Measurements from ENCODE around the gene GALP. TPM values are rescaled to one million over a fixed set of nuclear protein-coding genes. Genes with fewer than 3 reads are reported as not detected.

The GALP gene
- total and polyA plus RNA-seq, 2 donors (not counting 3 experiments of a cell fraction or from before 2014, with no cell fraction given) = not detected

- H3K36me3 ChIP-seq (ENCODE audit: control insufficient read depth in 2 of 2, extremely low read depth in 1 of 2, insufficient read depth in 2 of 2, low read length in 2 of 2) = no peaks in the 10 kb centered on the region
- dilution Hi-C loops (cut with MboI; ENCODE audit: extremely low pct_ligation_motif_present, low sequenced_read_pairs) = no loop called here
- H3K79me2 ChIP-seq (ENCODE audit: control insufficient read depth, insufficient read depth, low read length) = no peaks in the 10 kb centered on the region
- CTCF ChIA-PET = no interaction called here
- H4K20me1 ChIP-seq (replicated peaks; ENCODE audit: control insufficient read depth, extremely low read depth, insufficient read depth, low read length) = no peaks in the 10 kb centered on the region
- H3K4me2 ChIP-seq (ENCODE audit: insufficient read depth, low read length) = no peak overlapping the region
- H3K27ac ChIP-seq (ENCODE audit: insufficient read depth, low read depth, low read length) = no peak overlapping the region
- H3K9me3 ChIP-seq (replicated peaks; ENCODE audit: control insufficient read depth, insufficient read depth, low read length) = no peaks in the 10 kb centered on the region
- no peaks in the 10 kb centered on the region for H3K9me1 ChIP-seq (replicated peaks; ENCODE audit: control insufficient read depth, extremely low read depth, insufficient read depth, low read length)
- POLR2A ChIA-PET = no interaction called here
- no peak overlapping the region for H2AFZ ChIP-seq (ENCODE audit: low read depth, low read length)
- H3K4me1 ChIP-seq (ENCODE audit: control insufficient read depth, extremely low read depth, insufficient read depth, low read length) = no peaks in the 10 kb centered on the region
- intact Hi-C loops (cut with micrococcal nuclease) = no loop called here
- BruUV-seq (replicated peaks) = no TSS peak
- H3K27me3 ChIP-seq (ENCODE audit: control insufficient read depth in 2 of 2, insufficient read depth in 2 of 2, low read length in 2 of 2) = no peaks in the 10 kb centered on the region
- FAIRE-seq (no peak), DNase-seq (ENCODE audit: low read depth, low spot score) (no peak)
- no peak overlapping the region for H3K4me3 ChIP-seq (replicated peaks in 1 of 3; ENCODE audit: insufficient read depth in 1 of 3, low read depth in 1 of 3, low read length in 3 of 3)
- TF ChIP-seq FOS (IDR thresholded peaks at IDR 0.05; ENCODE audit: borderline replicate concordance, insufficient read depth, low read length) (no peak), JUN (IDR thresholded peaks at IDR 0.05; ENCODE audit: borderline replicate concordance, insufficient read depth, insufficient read length, low read depth) (no peak), GATA2 (IDR thresholded peaks at IDR 0.05; ENCODE audit: insufficient read depth, insufficient read length, low read depth, low read length) (no peak), CTCF (IDR thresholded peaks at IDR 0.05; ENCODE audit: extremely low read depth in 1 of 2, insufficient read depth in 1 of 2, low read depth in 1 of 2, low read length in 2 of 2) (no peak), EZH2 (IDR thresholded peaks at IDR 0.05; ENCODE audit: borderline replicate concordance, low read depth, low read length, severe bottlenecking) (no peak)
- H3K9ac ChIP-seq (replicated peaks; ENCODE audit: extremely low read depth, insufficient read depth, low read length) = no peak overlapping the region
Measured at GRCh38 chr19:56199687-56200086, 23.9 kb downstream of the GALP start.

- no peaks in the 10 kb centered on the region for H4K20me1 ChIP-seq (replicated peaks; ENCODE audit: control insufficient read depth, extremely low read depth, insufficient read depth, low read length)
- no peaks in the 10 kb centered on the region for H3K27me3 ChIP-seq (ENCODE audit: control insufficient read depth in 2 of 2, insufficient read depth in 2 of 2, low read length in 2 of 2)
- no peak within 1 kb of the TSS for H3K27ac ChIP-seq (ENCODE audit: insufficient read depth, low read depth, low read length)
- H3K4me2 ChIP-seq (ENCODE audit: insufficient read depth, low read length) = no peak within 1 kb of the TSS
- no peak within 1 kb of the TSS for H3K4me3 ChIP-seq (replicated peaks in 1 of 3; ENCODE audit: insufficient read depth in 1 of 3, low read depth in 1 of 3, low read length in 3 of 3)
- BruUV-seq (replicated peaks) = no TSS peak
- ChIA-PET CTCF (no interaction called here), POLR2A (no interaction called here)
- TF ChIP-seq GATA2 (IDR thresholded peaks at IDR 0.05; ENCODE audit: insufficient read depth, insufficient read length, low read depth, low read length) (no peak), CTCF (IDR thresholded peaks at IDR 0.05; ENCODE audit: extremely low read depth in 1 of 2, insufficient read depth in 1 of 2, low read depth in 1 of 2, low read length in 2 of 2) (no peak), EZH2 (IDR thresholded peaks at IDR 0.05; ENCODE audit: borderline replicate concordance, low read depth, low read length, severe bottlenecking) (no peak), MYC (IDR thresholded peaks at IDR 0.05; ENCODE audit: low read depth, low read length) (no peak), POLR2A (IDR thresholded peaks at IDR 0.05; ENCODE audit: low read depth, low read length) (no peak), FOS (IDR thresholded peaks at IDR 0.05; ENCODE audit: borderline replicate concordance, insufficient read depth, low read length) (no peak), MAX (IDR thresholded peaks at IDR 0.05; ENCODE audit: insufficient read depth, insufficient read length) (no peak), JUN (IDR thresholded peaks at IDR 0.05; ENCODE audit: borderline replicate concordance, insufficient read depth, insufficient read length, low read depth) (no peak), POLR2AphosphoS5 (IDR thresholded peaks at IDR 0.05; ENCODE audit: insufficient read depth, low read depth, low read length) (no peak)
- no peaks in the 10 kb centered on the region for H3K9me3 ChIP-seq (replicated peaks; ENCODE audit: control insufficient read depth, insufficient read depth, low read length)
- FAIRE-seq (no peak), DNase-seq (ENCODE audit: low read depth, low spot score) (no peak)
- dilution Hi-C loops (cut with MboI; ENCODE audit: extremely low pct_ligation_motif_present, low sequenced_read_pairs) (no loop called here), intact Hi-C loops (cut with micrococcal nuclease) (no loop called here)
- no peaks in the 10 kb centered on the region for H3K36me3 ChIP-seq (ENCODE audit: control insufficient read depth in 2 of 2, extremely low read depth in 1 of 2, insufficient read depth in 2 of 2, low read length in 2 of 2)
- H3K79me2 ChIP-seq (ENCODE audit: control insufficient read depth, insufficient read depth, low read length) = no peaks in the 10 kb centered on the region
- H3K9ac ChIP-seq (replicated peaks; ENCODE audit: extremely low read depth, insufficient read depth, low read length) = no peak within 1 kb of the TSS
- no peak within 1 kb of the TSS for H2AFZ ChIP-seq (ENCODE audit: low read depth, low read length)
- no peaks in the 10 kb centered on the region for H3K9me1 ChIP-seq (replicated peaks; ENCODE audit: control insufficient read depth, extremely low read depth, insufficient read depth, low read length)
- H3K4me1 ChIP-seq (ENCODE audit: control insufficient read depth, extremely low read depth, insufficient read depth, low read length) = no peaks in the 10 kb centered on the region
Measured at GRCh38 chr19:56201973-56202372, 26.2 kb downstream of the GALP start, which contains the start of gene ZSCAN5C. Gene ZSCAN5C (plus strand): TSS chr19:56202273. CDS start chr19:56205914, 3,641 bp downstream.
